ENCODE measurements around the gene SRGAP2C. TPM values are rescaled to one million over a fixed set of nuclear protein-coding genes. Genes with fewer than 3 reads are reported as not detected.
"Not testable (repeated sequence)": the region's sequence is repeated elsewhere in the genome, so short reads cannot be mapped to it uniquely, and the experiment has no call there.

Gene SRGAP2C
- total RNA-seq, 6 experiments from 2014 or later = 3.7 to 7.3 (median 5.4) TPM

- DNase-seq; H3K4me1 ChIP-seq; intact Hi-C loops (cut with DNase I); H3K27me3 ChIP-seq; H3K27ac ChIP-seq; H3K36me3 ChIP-seq; ATAC-seq; H3K9me3 ChIP-seq; H3K4me3 ChIP-seq: not testable (repeated sequence)
- WGBS (ENCODE audit: insufficient coverage, low coverage, low lambda C conversion rate, missing lambda C conversion rate) = 68% methylated on average over 6 of the region's 6 CpGs
Observed at GRCh38 chr1:121400541-121401310, 216.0 kb downstream of the SRGAP2C start.

- not testable (repeated sequence) for ATAC-seq
Observed at GRCh38 chr1:121401375-121401955, 216.7 kb downstream of the SRGAP2C start.

GRCh38 chr1:121403254-121403653 is 218.5 kb downstream of the SRGAP2C start:
- H3K4me1 ChIP-seq; H3K27me3 ChIP-seq; H3K9me3 ChIP-seq; H3K36me3 ChIP-seq; H3K4me3 ChIP-seq; DNase-seq; H3K27ac ChIP-seq; intact Hi-C loops (cut with DNase I); ATAC-seq: not testable (repeated sequence)
- WGBS (ENCODE audit: insufficient coverage, low coverage, low lambda C conversion rate, missing lambda C conversion rate) = 90% methylated on average over 6 of the region's 7 CpGs

More at GRCh38 chr1:121401375-121401955, 216.7 kb downstream of the SRGAP2C start:
- H3K9me3 ChIP-seq; H3K27ac ChIP-seq; H3K4me1 ChIP-seq; intact Hi-C loops (cut with DNase I); DNase-seq; H3K36me3 ChIP-seq; H3K27me3 ChIP-seq: not testable (repeated sequence)
- peak overlapping the region in 1 of 3 donors; percentile 28 for H3K4me3 ChIP-seq
- 57% methylated on average over 10 of the region's 26 CpGs for WGBS (ENCODE audit: insufficient coverage, low coverage, low lambda C conversion rate, missing lambda C conversion rate)

GRCh38 chr1:121408354-121408753 is 223.6 kb downstream of the SRGAP2C start:
- ATAC-seq (peak in 1 of 4 donors; percentile 38), DNase-seq (no peak)
- Histone ChIP-seq H3K4me1 (no peaks in the 10 kb centered on the region), H3K27ac (no peak overlapping the region), H3K36me3 (no peaks in the 10 kb centered on the region), H3K9me3 (no peaks in the 10 kb centered on the region), H3K4me3 (no peak overlapping the region), H3K27me3 (no peaks in the 10 kb centered on the region)
- 89% methylated on average over 1 of the region's 1 CpG for WGBS (ENCODE audit: insufficient coverage, low coverage, low lambda C conversion rate, missing lambda C conversion rate)
- intact Hi-C loops (cut with DNase I) = no loop called here
- TF ChIP-seq CTCF (IDR thresholded peaks at IDR 0.05) (no peak), POLR2A (IDR thresholded peaks at IDR 0.05) (no peak)

GRCh38 chr1:121413821-121414220 is 229.0 kb downstream of the SRGAP2C start:
- ATAC-seq (no peak), DNase-seq (no peak)
- Histone ChIP-seq H3K27me3 (no peaks in the 10 kb centered on the region), H3K36me3 (no peaks in the 10 kb centered on the region), H3K27ac (no peak overlapping the region), H3K4me1 (no peaks in the 10 kb centered on the region), H3K9me3 (no peaks in the 10 kb centered on the region), H3K4me3 (no peak overlapping the region)
- 57% methylated on average over 3 of the region's 3 CpGs for WGBS (ENCODE audit: insufficient coverage, low coverage, low lambda C conversion rate, missing lambda C conversion rate)
- TF ChIP-seq CTCF (IDR thresholded peaks at IDR 0.05) (no peak), POLR2A (IDR thresholded peaks at IDR 0.05) (no peak)
- intact Hi-C loops (cut with DNase I) = no loop called here

- Histone ChIP-seq H3K4me3 (no peak overlapping the region), H3K27ac (no peak overlapping the region), H3K36me3 (no peaks in the 10 kb centered on the region), H3K27me3 (no peaks in the 10 kb centered on the region), H3K9me3 (no peaks in the 10 kb centered on the region), H3K4me1 (no peaks in the 10 kb centered on the region)
- DNase-seq (no peak), ATAC-seq (peak; percentile 25 to 77 (median 54))
- intact Hi-C loops (cut with DNase I) = no loop called here
- TF ChIP-seq CTCF (IDR thresholded peaks at IDR 0.05) = no peak
- TF ChIP-seq POLR2A (IDR thresholded peaks at IDR 0.05) = no peak
- 71% methylated on average over 2 of the region's 2 CpGs for WGBS (ENCODE audit: insufficient coverage, low coverage, low lambda C conversion rate, missing lambda C conversion rate)
Observed at GRCh38 chr1:121414905-121415304, 230.1 kb downstream of the SRGAP2C start.

Measured in right lobe of liver (tissue), 6 donors.